OCI-LY1 (cell line): ENCODE results near the gene SLC25A21.

Experiments
- EZH2 ChIP-seq: fragments of 200-600 bp; sonication (generic), shearing (Covaris generic); IDR thresholded peaks from 2 replicates; pipeline ENCODE4 v1.8.0; 2017; ENCODE audit warnings: borderline replicate concordance, mixed run types, mild to moderate bottlenecking, antibody characterized with exemption, low read length, moderate library complexity, mixed read lengths
- TF ChIP-seq, protein P1 (sequence below): fragments of 200-600 bp; sonication (generic), shearing (Covaris generic); IDR thresholded peaks from 2 replicates; pipeline ENCODE4 v1.5.1; 2017; ENCODE audit warnings: mild to moderate bottlenecking, antibody characterized with exemption, low read length, moderate library complexity, mixed read lengths

DNA sequence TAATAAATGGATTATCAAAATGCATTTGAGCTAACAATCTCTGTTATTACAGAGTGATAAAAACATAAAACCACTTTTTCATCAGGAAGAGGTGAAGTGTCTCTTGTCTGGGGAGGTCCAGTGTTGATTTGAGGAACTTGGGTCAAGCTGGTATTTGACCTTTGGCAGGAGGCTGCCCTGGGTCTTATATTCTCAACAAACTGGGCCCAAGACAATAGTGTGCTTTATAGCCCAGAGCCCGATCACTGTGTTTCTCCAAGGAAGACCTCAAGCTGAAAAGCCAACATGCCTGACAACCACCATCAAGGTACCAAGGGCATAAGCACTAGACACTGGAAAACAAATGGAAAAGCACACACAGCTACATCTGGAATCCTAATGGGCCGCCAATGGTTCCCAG, 137.0 kb downstream of the SLC25A21 start:
- TF ChIP-seq, protein P1, sequence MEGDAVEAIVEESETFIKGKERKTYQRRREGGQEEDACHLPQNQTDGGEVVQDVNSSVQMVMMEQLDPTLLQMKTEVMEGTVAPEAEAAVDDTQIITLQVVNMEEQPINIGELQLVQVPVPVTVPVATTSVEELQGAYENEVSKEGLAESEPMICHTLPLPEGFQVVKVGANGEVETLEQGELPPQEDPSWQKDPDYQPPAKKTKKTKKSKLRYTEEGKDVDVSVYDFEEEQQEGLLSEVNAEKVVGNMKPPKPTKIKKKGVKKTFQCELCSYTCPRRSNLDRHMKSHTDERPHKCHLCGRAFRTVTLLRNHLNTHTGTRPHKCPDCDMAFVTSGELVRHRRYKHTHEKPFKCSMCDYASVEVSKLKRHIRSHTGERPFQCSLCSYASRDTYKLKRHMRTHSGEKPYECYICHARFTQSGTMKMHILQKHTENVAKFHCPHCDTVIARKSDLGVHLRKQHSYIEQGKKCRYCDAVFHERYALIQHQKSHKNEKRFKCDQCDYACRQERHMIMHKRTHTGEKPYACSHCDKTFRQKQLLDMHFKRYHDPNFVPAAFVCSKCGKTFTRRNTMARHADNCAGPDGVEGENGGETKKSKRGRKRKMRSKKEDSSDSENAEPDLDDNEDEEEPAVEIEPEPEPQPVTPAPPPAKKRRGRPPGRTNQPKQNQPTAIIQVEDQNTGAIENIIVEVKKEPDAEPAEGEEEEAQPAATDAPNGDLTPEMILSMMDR: no peak
- TF ChIP-seq EZH2: no peak
